ENCODE results near the gene MARK2.

DNA sequence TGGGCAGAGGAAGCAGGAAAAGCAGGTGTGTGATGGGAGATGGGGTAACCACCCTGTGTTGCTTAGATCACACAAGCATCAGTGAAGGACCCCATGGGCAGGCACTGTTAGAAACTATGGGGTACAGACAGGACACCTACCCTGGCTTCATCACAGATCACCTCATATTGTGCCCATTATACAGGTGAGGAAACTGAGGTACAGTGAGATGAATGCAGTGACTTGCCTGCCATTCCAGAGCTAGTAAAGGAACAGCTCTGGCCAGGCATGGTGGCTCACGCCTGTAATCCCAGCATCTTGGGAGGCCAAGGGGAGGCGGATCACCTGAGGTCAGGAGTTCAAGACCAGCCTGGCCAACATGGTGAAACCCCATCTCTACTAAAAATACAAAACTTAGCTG, 5.9 kb upstream of the MARK2 start:
- TF ChIP-seq CTCF (IDR thresholded peaks at IDR 0.05; ENCODE audit: low read length) (no peak), EZH2phosphoT487 (IDR thresholded peaks at IDR 0.05; ENCODE audit: low read length) (no peak)
